GM12878 (cell line): ENCODE results near the gene GALC. TPM values are rescaled to one million over a fixed set of nuclear protein-coding genes. Genes with fewer than 3 reads are reported as not detected.

Experiments used
- ATAC-seq: fragments of 200-7000 bp; cut with Tn5 transposase; 3 replicates; pipeline ENCODE4 v1.9.1; 2020; ENCODE audit warnings: mild to moderate bottlenecking, moderate library complexity
- BruUV-seq: library from RNA; stranded (reverse); fragments of 400-500 nt; replicated peaks from 2 replicates; lab custom pipeline; 2021; lab: Mats Ljungman, UMichigan
- CTCF ChIA-PET: fragments of 300-600 bp; sonication (Branson Sonifier 250); formaldehyde crosslinking; extraction: SDS; loops from one replicate; lab custom pipeline; 2021; ENCODE audit warnings: inconsistent platforms; lab: Yijun Ruan, JAX
- POLR2A ChIA-PET: fragments of 350-600 bp; formaldehyde crosslinking; extraction: SDS; loops from one replicate; lab custom pipeline; 2021; ENCODE audit warnings: inconsistent platforms; lab: Charles Lee
- RAD21 ChIA-PET: fragments of 300-600 bp; sonication (Branson Sonifier 250); formaldehyde crosslinking; loops from one replicate; lab custom pipeline; 2023; ENCODE audit warnings: antibody characterized with exemption; ENCODE audit not compliant: unreplicated experiment; lab: Charles Lee
- SMC1A ChIA-PET: fragments of 300-600 bp; sonication (Branson Sonifier 250); formaldehyde crosslinking; loops from one replicate; lab custom pipeline; 2023; ENCODE audit not compliant: unreplicated experiment, uncharacterized antibody; lab: Charles Lee
- DNase-seq: peaks from one replicate; pipeline ENCODE4 v3.0.0-alpha.2; 2011; ENCODE audit warnings: low read depth, low spot score
- FAIRE-seq: peaks from 3 replicates; lab custom pipeline; 2011; peaks lifted over from hg19 to GRCh38; lab: Jason Lieb, UNC
- H2AFZ ChIP-seq: 2 replicates; pipeline ENCODE4 v1.6.0; 2011; ENCODE audit warnings: low read depth, low read length, control low read depth; ENCODE audit not compliant: control insufficient read depth
- H3K27ac ChIP-seq: 2 replicates; pipeline ENCODE4 v1.5.1; 2011; ENCODE audit warnings: control low read depth; ENCODE audit not compliant: control insufficient read depth, insufficient read depth
- H3K27me3 ChIP-seq, 2 experiments: replicated peaks in 1 of 2; 2 replicates each; pipeline versions ENCODE4 v1.6.0 to v1.6.1; 2011; ENCODE audit warnings: low read length in 1 of 2; ENCODE audit not compliant: control insufficient read depth in 2 of 2, insufficient read depth in 2 of 2
- H3K36me3 ChIP-seq, 2 experiments: 2 replicates each; pipeline ENCODE4 v1.5.1; 2011; ENCODE audit warnings: low read length in 1 of 2; ENCODE audit not compliant: control insufficient read depth in 2 of 2, insufficient read depth in 2 of 2
- H3K4me1 ChIP-seq: 2 replicates; pipeline ENCODE4 v1.6.1; 2011; ENCODE audit warnings: mild to moderate bottlenecking, low read length, moderate library complexity, mixed read lengths; ENCODE audit not compliant: control insufficient read depth, insufficient read depth
- H3K4me2 ChIP-seq: 2 replicates; pipeline ENCODE4 v1.6.0; 2011; ENCODE audit warnings: control low read depth; ENCODE audit not compliant: control insufficient read depth, insufficient read depth
- H3K4me3 ChIP-seq: fragments of 200-600 bp; sonication (generic); 2 replicates; pipeline ENCODE4 v1.5.1; 2016
- H3K79me2 ChIP-seq: 2 replicates; pipeline ENCODE4 v1.6.0; 2011; ENCODE audit warnings: low read length; ENCODE audit not compliant: control insufficient read depth, insufficient read depth
- H3K9ac ChIP-seq: 2 replicates; pipeline ENCODE4 v1.8.0; 2011; ENCODE audit warnings: low read length, control low read depth, mixed read lengths; ENCODE audit not compliant: control insufficient read depth, insufficient read depth
- H3K9me3 ChIP-seq: replicated peaks from 3 replicates; pipeline ENCODE4 v1.5.1; 2011; ENCODE audit warnings: mild to moderate bottlenecking, low read length; ENCODE audit not compliant: control insufficient read depth, insufficient read depth
- H4K20me1 ChIP-seq: 2 replicates; pipeline ENCODE4 v1.6.0; 2011; ENCODE audit not compliant: control insufficient read depth, insufficient read depth
- MAX ChIP-seq: IDR thresholded peaks from 2 replicates; pipeline ENCODE4 v1.6.1; 2012; ENCODE audit warnings: low read depth, low read length, improper control_type of control experiment
- POLR2AphosphoS5 ChIP-seq: IDR thresholded peaks from 2 replicates; pipeline ENCODE4 v1.6.1; 2011; ENCODE audit warnings: mild to moderate bottlenecking, low read length, inconsistent platforms
- RFX5 ChIP-seq: IDR thresholded peaks from 2 replicates; pipeline ENCODE4 v1.6.1; 2011; ENCODE audit warnings: low read depth, low read length, improper control_type of control experiment
- SPI1 ChIP-seq: IDR thresholded peaks from 2 replicates; pipeline ENCODE4 v1.6.1; 2011; ENCODE audit warnings: low read depth, mild to moderate bottlenecking, low read length, moderate library complexity, borderline replicate concordance; ENCODE audit not compliant: insufficient read depth
- ZNF274 ChIP-seq: IDR thresholded peaks from one replicate; pipeline ENCODE4 v1.8.0; 2011; ENCODE audit not compliant: insufficient read length, insufficient read depth
- WGBS: methylation state at CpG from one replicate; pipeline ENCODE4 v1.1.6; 2016; ENCODE audit warnings: low lambda C conversion rate; ENCODE audit not compliant: insufficient replicate concordance, insufficient coverage; ENCODE audit errors: missing lambda C conversion rate; 5-methylcytosine and 5-hydroxymethylcytosine counted together
- in situ Hi-C: fragments of 300-500 bp; cut with MboI; formaldehyde crosslinking; loops from 9 replicates; pipeline ENCODE4 v1.14.3; 2018; ENCODE audit warnings: mixed read lengths
- intact Hi-C: fragments of 100-400 bp; cut with micrococcal nuclease; formaldehyde crosslinking; loops from one replicate; pipeline ENCODE4 v1.14.2; 2022; ENCODE audit not compliant: unreplicated experiment
- polyA plus RNA-seq, 11 experiments: library from polyadenylated mRNA; depleted of rRNA in 4 of 11; unstranded in 6 of 11; stranded (reverse) in 5 of 11; fragments of >200 nt; fragmentation: Nextera tagmentation in 4 of 11; fragmentation: Illumina TruSeq in 1 of 11; extraction: Ambion mirVana in 4 of 11; extraction: Trizol in 1 of 11; gene quantifications; 1 replicate in 1 of 11; 2 replicates in 10 of 11; pipeline versions ENCODE4 v1.2.1 to v1.2.3, GENCODE V29; 2011 to 2016; ENCODE audit warnings: inconsistent platforms in 2 of 11, missing spikeins in 2 of 11, low read depth in 1 of 11
- total RNA-seq, 4 experiments: library from RNA; depleted of rRNA in 3 of 4; stranded (reverse); fragments of >200 nt in 3 of 4; fragmentation: Illumina TruSeq in 1 of 4; extraction: Trizol in 1 of 4; gene quantifications; 2 replicates each; pipeline versions ENCODE4 v1.2.1 to v1.2.3, GENCODE V29; 2013 to 2021

GALC gene
- total and polyA plus RNA-seq, 10 of the 15 experiments (the other 5 are each of a cell fraction or from before 2014, with no cell fraction given), result 1.3 to 14.0 (median 4.5) TPM

- peak; percentile 85 for TF ChIP-seq MAX
- no peak for TF ChIP-seq ZNF274
- TF ChIP-seq RFX5, result peak; percentile 63; the same call in 1 of the 2 replicates
- TF ChIP-seq SPI1, result no peak
These were observed at the start of gene GALC (continued) for GRCh38 chr14:87992718-87993628.

- 0% methylated on average over 1 of the region's 1 CpG for WGBS
- no peak for DNase-seq
- no TSS peak for BruUV-seq
- intact Hi-C loops, result no loop called here
- H3K9me3 ChIP-seq, result no peaks in the 10 kb centered on the region
- CTCF ChIA-PET, result interaction anchor here (1.0 to 1.2 kb wide), 2 partner anchors 23 to 26 kb away, joined by 3 read pairs; no protein-coding TSS in a partner anchor
- no peak for ATAC-seq
- no peaks in the 10 kb centered on the region for H3K36me3 ChIP-seq
- SMC1A ChIA-PET, result interaction anchor here (1.0 to 1.3 kb wide), 2 partner anchors 15 to 35 kb away, joined by 3 to 4 read pairs; no protein-coding TSS in a partner anchor
- no peak overlapping the region for H3K27ac ChIP-seq
- no peak for TF ChIP-seq POLR2AphosphoS5
- no peaks in the 10 kb centered on the region for H3K79me2 ChIP-seq
- no peak overlapping the region for H3K4me3 ChIP-seq
- H3K4me2 ChIP-seq, result no peak overlapping the region
- H3K27me3 ChIP-seq, result peaks cover 0 to 3% of the 10 kb centered on the region in 2 experiments; a peak in 1 of 4 replicates
- no peaks in the 10 kb centered on the region for H3K4me1 ChIP-seq
- in situ Hi-C loops, result no loop called here
- RAD21 ChIA-PET, result no interaction called here
- no peak for FAIRE-seq
- no peak overlapping the region for H2AFZ ChIP-seq
- H4K20me1 ChIP-seq, result no peaks in the 10 kb centered on the region
- POLR2A ChIA-PET, result no interaction called here
- no peak overlapping the region for H3K9ac ChIP-seq
These were observed 47.2 kb upstream of the GALC start for GRCh38 chr14:88040146-88040545.
